Measurements from ENCODE around the gene ASTN2. TPM values are rescaled to one million over a fixed set of nuclear protein-coding genes. Genes with fewer than 3 reads are reported as not detected.
"Not testable (repeated sequence)": the region's sequence is repeated elsewhere in the genome, so short reads cannot be mapped to it uniquely, and the experiment has no call there.

ASTN2 gene
- total and polyA plus RNA-seq, 2 experiments from 2014 or later, result 5.8 to 7.5 TPM

- in situ Hi-C loops (cut with MboI), result no loop called here
Observed at GRCh38 chr9:117073071-117073470, 341.8 kb downstream of the ASTN2 start.

DNA sequence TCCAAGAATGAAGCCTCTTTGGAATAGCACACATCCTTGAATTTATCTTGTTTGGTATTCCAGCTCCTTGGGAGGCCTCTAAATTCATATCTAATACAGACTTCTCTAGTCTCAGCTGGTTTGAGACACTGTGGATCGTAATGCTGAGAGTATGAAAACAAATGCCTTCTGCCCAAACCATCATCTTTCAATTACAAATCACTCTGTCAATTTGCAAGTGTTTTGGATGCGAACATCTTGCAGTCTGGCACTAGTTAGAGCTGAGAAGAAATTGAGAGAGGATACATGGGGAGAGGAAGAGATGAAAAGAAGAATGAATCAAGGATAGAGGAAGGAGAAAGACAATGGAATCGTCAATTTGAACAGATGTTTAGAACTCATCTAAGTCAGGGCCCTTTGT, 342.6 kb downstream of the ASTN2 start:
- in situ Hi-C loops (cut with MboI), result no loop called here
- Histone ChIP-seq H3K9ac (no peak overlapping the region), H4K20me1 (ENCODE audit: insufficient read depth) (no peaks in the 10 kb centered on the region), H3K4me2 (ENCODE audit: unreplicated experiment) (no peak overlapping the region), H3K9me2 (ENCODE audit: insufficient read depth) (no peaks in the 10 kb centered on the region), H3K27me3 (replicated peaks; ENCODE audit: insufficient read depth) (no peaks in the 10 kb centered on the region), H2AFZ (no peak overlapping the region), H3F3A (ENCODE audit: insufficient read depth) (no peaks in the 10 kb centered on the region), H3K4me3 (no peak overlapping the region), H3K27ac (no peak overlapping the region), H3K36me3 (ENCODE audit: low read depth) (no peaks in the 10 kb centered on the region), H3K4me1 (ENCODE audit: insufficient read depth) (no peaks in the 10 kb centered on the region), H3K79me2 (ENCODE audit: insufficient read depth) (no peaks in the 10 kb centered on the region), H3K9me3 (ENCODE audit: low read depth) (no peaks in the 10 kb centered on the region)
- no peak for DNase-seq
- WGBS, 2 experiments (ENCODE audit: low coverage in 1 of 2, low lambda C conversion rate in 2 of 2, missing lambda C conversion rate in 2 of 2), result 2 to 8% methylated on average over 3 of the region's 3 CpGs
- TF ChIP-seq EZH2 (IDR thresholded peaks at IDR 0.05; ENCODE audit: insufficient read depth, poor library complexity, severe bottlenecking) (no peak), EZH2phosphoT487 (IDR thresholded peaks at IDR 0.05; ENCODE audit: insufficient read depth, low read depth) (no peak)

More at GRCh38 chr9:117073071-117073470, 341.8 kb downstream of the ASTN2 start:
- no peaks in the 10 kb centered on the region for H3K4me1 ChIP-seq (ENCODE audit: insufficient read depth)
- 79 to 83% methylated on average over 4 of the region's 4 CpGs for WGBS, 2 experiments (ENCODE audit: low coverage in 1 of 2, low lambda C conversion rate in 2 of 2, missing lambda C conversion rate in 2 of 2)
- no peak overlapping the region for H3K4me2 ChIP-seq (ENCODE audit: unreplicated experiment)
- no peak for DNase-seq
- no peak overlapping the region for H3K4me3 ChIP-seq
- H4K20me1 ChIP-seq (ENCODE audit: insufficient read depth), result no peaks in the 10 kb centered on the region
- H3K27me3 ChIP-seq (replicated peaks; ENCODE audit: insufficient read depth), result no peaks in the 10 kb centered on the region
- no peaks in the 10 kb centered on the region for H3F3A ChIP-seq (ENCODE audit: insufficient read depth)
- H3K27ac ChIP-seq, result no peak overlapping the region
- H3K9me2 ChIP-seq (ENCODE audit: insufficient read depth), result no peaks in the 10 kb centered on the region
- no peak overlapping the region for H3K9ac ChIP-seq
- no peaks in the 10 kb centered on the region for H3K9me3 ChIP-seq (ENCODE audit: low read depth)
- no peaks in the 10 kb centered on the region for H3K36me3 ChIP-seq (ENCODE audit: low read depth)
- H2AFZ ChIP-seq, result no peak overlapping the region
- no peak for TF ChIP-seq EZH2 (IDR thresholded peaks at IDR 0.05; ENCODE audit: insufficient read depth, poor library complexity, severe bottlenecking)
- TF ChIP-seq EZH2phosphoT487 (IDR thresholded peaks at IDR 0.05; ENCODE audit: insufficient read depth, low read depth), result no peak
- no peaks in the 10 kb centered on the region for H3K79me2 ChIP-seq (ENCODE audit: insufficient read depth)

GRCh38 chr9:117071673-117072207, 343.1 kb downstream of the ASTN2 start:
- H3K27ac ChIP-seq; H3K9me3 ChIP-seq (ENCODE audit: low read depth); H3K9ac ChIP-seq; H2AFZ ChIP-seq; DNase-seq; H3K79me2 ChIP-seq (ENCODE audit: insufficient read depth); H4K20me1 ChIP-seq (ENCODE audit: insufficient read depth); H3K4me3 ChIP-seq; H3K4me1 ChIP-seq (ENCODE audit: insufficient read depth); H3K9me2 ChIP-seq (ENCODE audit: insufficient read depth); H3K4me2 ChIP-seq (ENCODE audit: unreplicated experiment); H3F3A ChIP-seq (ENCODE audit: insufficient read depth); H3K36me3 ChIP-seq (ENCODE audit: low read depth); in situ Hi-C loops (cut with MboI); H3K27me3 ChIP-seq (replicated peaks; ENCODE audit: insufficient read depth): not testable (repeated sequence)
- 69 to 75% methylated on average over 14 to 24 of the region's 24 CpGs for WGBS, 2 experiments (ENCODE audit: low coverage in 1 of 2, low lambda C conversion rate in 2 of 2, missing lambda C conversion rate in 2 of 2)

DNA sequence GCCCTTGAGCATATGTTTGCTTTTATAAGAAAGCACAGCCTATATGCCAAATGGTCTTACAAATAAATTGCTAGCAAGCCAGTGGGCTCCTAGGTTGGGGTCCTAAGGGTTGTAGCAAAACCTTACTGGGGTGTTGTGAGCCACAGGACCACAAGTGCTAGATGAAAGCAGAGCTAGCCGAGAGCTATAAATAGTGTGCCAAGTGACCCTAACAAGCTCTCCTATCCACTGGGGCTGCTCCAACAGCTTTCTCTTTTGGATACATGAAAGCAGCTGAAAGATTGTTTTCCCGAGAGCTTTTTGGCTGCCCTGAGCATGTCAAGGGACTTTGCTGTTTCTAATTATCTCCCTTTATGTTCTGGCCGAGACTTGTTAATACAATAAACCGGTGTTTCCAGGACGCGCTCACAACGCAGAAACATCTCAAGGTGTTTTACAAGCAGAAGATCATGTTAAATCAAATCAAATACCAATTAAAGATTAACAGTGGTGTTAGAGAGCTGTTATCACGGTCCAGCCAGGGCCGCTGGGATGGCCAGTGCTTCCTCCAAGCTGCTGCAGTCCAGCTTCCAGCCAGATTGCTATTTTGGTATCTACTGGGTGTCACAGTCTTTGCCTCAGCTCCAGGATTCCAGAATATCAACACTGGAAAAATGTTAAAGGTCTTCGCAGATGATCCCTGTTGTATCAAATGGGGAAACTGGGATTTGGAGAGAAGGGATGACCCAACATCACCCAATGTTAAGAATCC, 351.0 kb downstream of the ASTN2 start:
- no peaks in the 10 kb centered on the region for H3K9me3 ChIP-seq (ENCODE audit: low read depth)

More for the DNA sequence above, 351.0 kb downstream of the ASTN2 start:
- 2 to 3% methylated on average over 10 of the region's 10 CpGs for WGBS, 2 experiments (ENCODE audit: low coverage in 1 of 2, low lambda C conversion rate in 2 of 2, missing lambda C conversion rate in 2 of 2)
- Histone ChIP-seq H3F3A (ENCODE audit: insufficient read depth) (no peaks in the 10 kb centered on the region), H3K9me2 (ENCODE audit: insufficient read depth) (no peaks in the 10 kb centered on the region), H3K4me3 (no peak overlapping the region), H3K27ac (no peak overlapping the region), H3K36me3 (ENCODE audit: low read depth) (no peaks in the 10 kb centered on the region), H3K27me3 (replicated peaks; ENCODE audit: insufficient read depth) (no peaks in the 10 kb centered on the region), H3K79me2 (ENCODE audit: insufficient read depth) (no peaks in the 10 kb centered on the region), H4K20me1 (ENCODE audit: insufficient read depth) (no peaks in the 10 kb centered on the region), H3K4me1 (ENCODE audit: insufficient read depth) (no peaks in the 10 kb centered on the region), H3K4me2 (ENCODE audit: unreplicated experiment) (no peak overlapping the region), H3K9ac (no peak overlapping the region), H2AFZ (no peak overlapping the region)
- in situ Hi-C loops (cut with MboI), result no loop called here
- TF ChIP-seq EZH2phosphoT487 (IDR thresholded peaks at IDR 0.05; ENCODE audit: insufficient read depth, low read depth) (no peak), EZH2 (IDR thresholded peaks at IDR 0.05; ENCODE audit: insufficient read depth, poor library complexity, severe bottlenecking) (no peak)
- DNase-seq, result no peak

Measured in GM23248 (cell line).